Astrocyte (in vitro differentiated cells and primary cell): ENCODE results near the gene XPO6.

ENCODE experiments used
- EZH2 ChIP-seq: IDR thresholded peaks from 2 replicates; pipeline ENCODE4 v1.6.1; 2012; ENCODE audit warnings: mild to moderate bottlenecking, low read length, inconsistent platforms; ENCODE audit not compliant: insufficient read depth
- TF ChIP-seq, protein P1 (sequence below): IDR thresholded peaks from 2 replicates; pipeline ENCODE4 v1.5.1; 2011; ENCODE audit warnings: low read depth, mild to moderate bottlenecking, inconsistent platforms, low read length, moderate library complexity; ENCODE audit not compliant: insufficient read depth

DNA sequence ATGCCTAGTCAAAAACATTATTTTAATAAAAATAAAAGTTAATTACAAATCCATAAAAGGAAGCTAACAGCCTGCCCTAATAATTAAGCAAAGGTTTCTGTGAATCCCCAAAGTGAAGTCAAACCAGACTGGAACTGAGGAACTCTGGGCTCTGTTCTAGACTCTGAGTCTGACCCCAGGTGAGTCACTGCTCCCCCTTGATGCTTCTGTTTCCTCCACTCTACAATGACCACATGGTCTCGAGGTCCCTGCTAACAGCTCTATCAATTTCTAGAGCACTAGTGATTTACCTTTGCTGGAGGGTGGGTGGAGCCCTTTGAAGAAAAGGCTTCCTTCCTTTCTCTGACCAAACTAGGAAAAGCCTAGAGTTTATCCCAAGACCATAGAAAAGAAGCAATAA is 32.4 kb downstream of the XPO6 start:
- TF ChIP-seq, protein P1, sequence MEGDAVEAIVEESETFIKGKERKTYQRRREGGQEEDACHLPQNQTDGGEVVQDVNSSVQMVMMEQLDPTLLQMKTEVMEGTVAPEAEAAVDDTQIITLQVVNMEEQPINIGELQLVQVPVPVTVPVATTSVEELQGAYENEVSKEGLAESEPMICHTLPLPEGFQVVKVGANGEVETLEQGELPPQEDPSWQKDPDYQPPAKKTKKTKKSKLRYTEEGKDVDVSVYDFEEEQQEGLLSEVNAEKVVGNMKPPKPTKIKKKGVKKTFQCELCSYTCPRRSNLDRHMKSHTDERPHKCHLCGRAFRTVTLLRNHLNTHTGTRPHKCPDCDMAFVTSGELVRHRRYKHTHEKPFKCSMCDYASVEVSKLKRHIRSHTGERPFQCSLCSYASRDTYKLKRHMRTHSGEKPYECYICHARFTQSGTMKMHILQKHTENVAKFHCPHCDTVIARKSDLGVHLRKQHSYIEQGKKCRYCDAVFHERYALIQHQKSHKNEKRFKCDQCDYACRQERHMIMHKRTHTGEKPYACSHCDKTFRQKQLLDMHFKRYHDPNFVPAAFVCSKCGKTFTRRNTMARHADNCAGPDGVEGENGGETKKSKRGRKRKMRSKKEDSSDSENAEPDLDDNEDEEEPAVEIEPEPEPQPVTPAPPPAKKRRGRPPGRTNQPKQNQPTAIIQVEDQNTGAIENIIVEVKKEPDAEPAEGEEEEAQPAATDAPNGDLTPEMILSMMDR = no peak
- TF ChIP-seq EZH2 = no peak
